ENCODE measurements around the gene UMPS. TPM values are rescaled to one million over a fixed set of nuclear protein-coding genes. Genes with fewer than 3 reads are reported as not detected.
A peak's percentile ranks its signal among the peaks of the same experiment; 100 is the strongest.

The UMPS gene
- total and polyA plus RNA-seq, 2 of the 4 experiments (the other 2 are of a cell fraction), result 18.7 to 26.7 TPM

GRCh38 chr3:124791142-124791541 is 60.9 kb downstream of the UMPS start:
- Histone ChIP-seq H4K20me1 (ENCODE audit: insufficient read depth, low read length) (peaks cover 8% of the 10 kb centered on the region; the same call in 1 of the 2 replicates), H2AK5ac (ENCODE audit: low read depth, low read length) (peak overlapping the region; percentile 5; the same call in 1 of the 2 replicates), H3K9ac (ENCODE audit: low read depth, low read length) (no peak overlapping the region), H3K9me3 (ENCODE audit: control insufficient read depth, insufficient read depth, low read length) (no peaks in the 10 kb centered on the region), H2BK5ac (ENCODE audit: low read depth, low read length, poor library complexity, severe bottlenecking) (no peak overlapping the region), H4K8ac (ENCODE audit: low read depth in 2 of 2, low read length in 2 of 2) (peak overlapping the region in 1 of 2 experiments; percentile 10; a peak in 1 of 4 replicates), H3K4me3 (ENCODE audit: insufficient read depth, low read depth, low read length) (no peak overlapping the region), H2BK20ac (ENCODE audit: low read depth, low read length) (peak overlapping the region; percentile 47; the same call in 1 of the 2 replicates), H3K27me3 (ENCODE audit: control insufficient read depth, insufficient read depth, low read length) (no peaks in the 10 kb centered on the region), H3K27ac (ENCODE audit: insufficient read depth, low read length) (peak overlapping the region; percentile 42; the same call in 1 of the 2 replicates), H2AK9ac (replicated peaks; ENCODE audit: low read depth, low read length, poor library complexity) (no peak overlapping the region), H2BK15ac (ENCODE audit: low read depth, low read length) (0 out of 3 replicates have a peak overlapping the region, but pooled peaks have one; percentile 12), H2AFZ (replicated peaks; ENCODE audit: low read length, poor library complexity) (no peak overlapping the region), H3K23ac (ENCODE audit: low read depth, low read length) (no peak overlapping the region), H3K14ac (replicated peaks; ENCODE audit: low read depth, low read length) (peak overlapping the region; percentile 36), H3K9me1 (ENCODE audit: insufficient read depth, low read length) (peaks cover 17% of the 10 kb centered on the region), H3K4me2 (ENCODE audit: low read depth, low read length) (no peak overlapping the region; the same call in 1 of the 2 replicates), H3K36me3 (ENCODE audit: control insufficient read depth, insufficient read depth, low read length) (peaks cover 18% of the 10 kb centered on the region), H3K56ac (ENCODE audit: extremely low read depth, insufficient read depth, low read length) (no peak overlapping the region), H4K91ac (ENCODE audit: insufficient read depth, low read depth, low read length) (no peak overlapping the region), H2BK120ac (ENCODE audit: low read depth, low read length) (peak overlapping the region; percentile 29), H3K4ac (ENCODE audit: low read depth, low read length) (peak overlapping the region; percentile 58), H3K4me1 (ENCODE audit: control insufficient read depth, insufficient read depth, low read length) (peaks cover 11% of the 10 kb centered on the region), H4K5ac (ENCODE audit: low read depth, low read length) (no peak overlapping the region), H3K18ac (ENCODE audit: low read depth, low read length) (no peak overlapping the region), H3K79me1 (ENCODE audit: low read depth in 1 of 2, low read length in 2 of 2) (peaks cover 0 to 58% of the 10 kb centered on the region in 2 experiments; a peak in 2 of 4 replicates)
- in situ Hi-C loops (cut with MboI; ENCODE audit: low sequenced_read_pairs) (no loop called here), dilution Hi-C loops (cut with HindIII; ENCODE audit: low sequenced_read_pairs, unreplicated experiment) (no loop called here), intact Hi-C loops (cut with micrococcal nuclease) (no loop called here)
- no peak for TF ChIP-seq CEBPB (IDR thresholded peaks at IDR 0.05; ENCODE audit: low read depth, low read length)
- TF ChIP-seq USF2 (IDR thresholded peaks at IDR 0.05; ENCODE audit: low read depth, low read length), result no peak
- no peak for TF ChIP-seq POLR2A (IDR thresholded peaks at IDR 0.05; ENCODE audit: low read depth, low read length)
- no peak for TF ChIP-seq ELK1 (IDR thresholded peaks at IDR 0.05; ENCODE audit: borderline replicate concordance, low read depth, low read length)
- no peak for TF ChIP-seq RAD21 (IDR thresholded peaks at IDR 0.05; ENCODE audit: low read length)
- TF ChIP-seq, protein P1, sequence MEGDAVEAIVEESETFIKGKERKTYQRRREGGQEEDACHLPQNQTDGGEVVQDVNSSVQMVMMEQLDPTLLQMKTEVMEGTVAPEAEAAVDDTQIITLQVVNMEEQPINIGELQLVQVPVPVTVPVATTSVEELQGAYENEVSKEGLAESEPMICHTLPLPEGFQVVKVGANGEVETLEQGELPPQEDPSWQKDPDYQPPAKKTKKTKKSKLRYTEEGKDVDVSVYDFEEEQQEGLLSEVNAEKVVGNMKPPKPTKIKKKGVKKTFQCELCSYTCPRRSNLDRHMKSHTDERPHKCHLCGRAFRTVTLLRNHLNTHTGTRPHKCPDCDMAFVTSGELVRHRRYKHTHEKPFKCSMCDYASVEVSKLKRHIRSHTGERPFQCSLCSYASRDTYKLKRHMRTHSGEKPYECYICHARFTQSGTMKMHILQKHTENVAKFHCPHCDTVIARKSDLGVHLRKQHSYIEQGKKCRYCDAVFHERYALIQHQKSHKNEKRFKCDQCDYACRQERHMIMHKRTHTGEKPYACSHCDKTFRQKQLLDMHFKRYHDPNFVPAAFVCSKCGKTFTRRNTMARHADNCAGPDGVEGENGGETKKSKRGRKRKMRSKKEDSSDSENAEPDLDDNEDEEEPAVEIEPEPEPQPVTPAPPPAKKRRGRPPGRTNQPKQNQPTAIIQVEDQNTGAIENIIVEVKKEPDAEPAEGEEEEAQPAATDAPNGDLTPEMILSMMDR (conservative IDR thresholded peaks at IDR 0.05; ENCODE audit: low read depth, low read length), result no peak
- no peak for TF ChIP-seq RCOR1 (IDR thresholded peaks at IDR 0.05; ENCODE audit: insufficient replicate concordance, low read length)
- TF ChIP-seq CHD1 (IDR thresholded peaks at IDR 0.05; ENCODE audit: low read depth, low read length), result no peak
- TF ChIP-seq MAFK (IDR thresholded peaks at IDR 0.05; ENCODE audit: low read depth, low read length), result no peak
- no peak for TF ChIP-seq NFE2L2 (IDR thresholded peaks at IDR 0.05; ENCODE audit: low read depth, low read length)
- no peak for TF ChIP-seq RFX5 (IDR thresholded peaks at IDR 0.05; ENCODE audit: low read depth, low read length)
- no peak for TF ChIP-seq MAZ (IDR thresholded peaks at IDR 0.05; ENCODE audit: borderline replicate concordance, low read depth, low read length)
- TF ChIP-seq MXI1 (IDR thresholded peaks at IDR 0.05; ENCODE audit: borderline replicate concordance, low read depth, low read length), result no peak
- BruUV-seq (replicated peaks), result no TSS peak
- ATAC-seq (ENCODE audit: low read depth) (no peak), DNase-seq (peak; percentile 17)
- CTCF ChIA-PET, result interaction anchor here (1.1 kb wide), 1 partner anchor 53 kb away, joined by 5 read pairs; no protein-coding TSS in a partner anchor
- POLR2A ChIA-PET (ENCODE audit: unreplicated experiment), result no interaction called here
- WGBS, 2 experiments (ENCODE audit: extremely low coverage in 2 of 2, insufficient read length in 1 of 2), result no CpG with 5 or more reads among the region's 4 CpGs
